ENCODE measurements around the gene KRT75. TPM values are rescaled to one million over a fixed set of nuclear protein-coding genes. Genes with fewer than 3 reads are reported as not detected.

The KRT75 gene
- polyA plus RNA-seq, 1 donor from 2014 or later, result not detected

- H3K9ac ChIP-seq (ENCODE audit: low read length), result no peak overlapping the region
- no peaks in the 10 kb centered on the region for H4K20me1 ChIP-seq (ENCODE audit: insufficient read depth)
- no peaks in the 10 kb centered on the region for H3K36me3 ChIP-seq (ENCODE audit: insufficient read depth, low read length)
- H3K27me3 ChIP-seq (ENCODE audit: insufficient read depth, low read depth, low read length), result no peaks in the 10 kb centered on the region
- no peaks in the 10 kb centered on the region for H3K9me3 ChIP-seq (ENCODE audit: low read length)
- H3F3A ChIP-seq (ENCODE audit: insufficient read depth, low read length, poor library complexity, severe bottlenecking), result no peaks in the 10 kb centered on the region
- TF ChIP-seq REST (IDR thresholded peaks at IDR 0.05; ENCODE audit: borderline replicate concordance) (no peak), EZH2 (IDR thresholded peaks at IDR 0.05; ENCODE audit: borderline replicate concordance, insufficient read depth, low read length, poor library complexity, severe bottlenecking) (no peak), CTCF (IDR thresholded peaks at IDR 0.05; ENCODE audit: poor library complexity, severe bottlenecking) (no peak), POLR2AphosphoS5 (IDR thresholded peaks at IDR 0.05) (no peak), SMC3 (conservative IDR thresholded peaks at IDR 0.05; ENCODE audit: poor library complexity) (no peak), EP300 (conservative IDR thresholded peaks at IDR 0.05; ENCODE audit: poor library complexity, severe bottlenecking) (no peak), MXI1 (conservative IDR thresholded peaks at IDR 0.05; ENCODE audit: poor library complexity, severe bottlenecking) (no peak), RAD21 (conservative IDR thresholded peaks at IDR 0.05) (no peak), TAF1 (IDR thresholded peaks at IDR 0.05; ENCODE audit: low read depth) (no peak)
- H3K9me2 ChIP-seq (ENCODE audit: insufficient read depth, low read length), result no peaks in the 10 kb centered on the region
- no peak overlapping the region for H2AFZ ChIP-seq (ENCODE audit: low read depth, low read length)
- no peak overlapping the region for H3K4me3 ChIP-seq (ENCODE audit: low read length)
- H3K27ac ChIP-seq (ENCODE audit: low read length), result no peak overlapping the region
- no peaks in the 10 kb centered on the region for H3K79me2 ChIP-seq (replicated peaks; ENCODE audit: insufficient read depth, low read length)
- no peak overlapping the region for H3K4me2 ChIP-seq (ENCODE audit: low read length)
Measured at GRCh38 chr12:52436000-52436827, 2.0 kb upstream of the KRT75 start.

- Histone ChIP-seq H3K9me3 (ENCODE audit: low read length) (no peaks in the 10 kb centered on the region), H3K4me3 (ENCODE audit: low read length) (no peak overlapping the region), H3K9me2 (ENCODE audit: insufficient read depth, low read length) (no peaks in the 10 kb centered on the region), H4K20me1 (ENCODE audit: insufficient read depth) (no peaks in the 10 kb centered on the region), H3K27ac (ENCODE audit: low read length) (no peak overlapping the region), H3K9ac (ENCODE audit: low read length) (no peak overlapping the region), H3F3A (ENCODE audit: insufficient read depth, low read length, poor library complexity, severe bottlenecking) (no peaks in the 10 kb centered on the region), H3K4me2 (ENCODE audit: low read length) (no peak overlapping the region), H3K36me3 (ENCODE audit: insufficient read depth, low read length) (no peaks in the 10 kb centered on the region), H2AFZ (ENCODE audit: low read depth, low read length) (no peak overlapping the region), H3K27me3 (ENCODE audit: insufficient read depth, low read depth, low read length) (no peaks in the 10 kb centered on the region), H3K79me2 (replicated peaks; ENCODE audit: insufficient read depth, low read length) (no peaks in the 10 kb centered on the region)
- no peak for TF ChIP-seq POLR2AphosphoS5 (IDR thresholded peaks at IDR 0.05)
- TF ChIP-seq RAD21 (conservative IDR thresholded peaks at IDR 0.05), result no peak
- no peak for TF ChIP-seq EZH2 (IDR thresholded peaks at IDR 0.05; ENCODE audit: borderline replicate concordance, insufficient read depth, low read length, poor library complexity, severe bottlenecking)
- TF ChIP-seq TAF1 (IDR thresholded peaks at IDR 0.05; ENCODE audit: low read depth), result no peak
- TF ChIP-seq MXI1 (conservative IDR thresholded peaks at IDR 0.05; ENCODE audit: poor library complexity, severe bottlenecking), result no peak
- no peak for TF ChIP-seq EP300 (conservative IDR thresholded peaks at IDR 0.05; ENCODE audit: poor library complexity, severe bottlenecking)
- TF ChIP-seq REST (IDR thresholded peaks at IDR 0.05; ENCODE audit: borderline replicate concordance), result no peak
- TF ChIP-seq CTCF (IDR thresholded peaks at IDR 0.05; ENCODE audit: poor library complexity, severe bottlenecking), result no peak
- TF ChIP-seq SMC3 (conservative IDR thresholded peaks at IDR 0.05; ENCODE audit: poor library complexity), result no peak
Measured at GRCh38 chr12:52435659-52435999, 1.5 kb upstream of the KRT75 start.

Measured in neural cell (in vitro differentiated cells).